ENCODE data around the gene DENND1B. TPM values are rescaled to one million over a fixed set of nuclear protein-coding genes. Genes with fewer than 3 reads are reported as not detected.

Gene DENND1B, protein sequence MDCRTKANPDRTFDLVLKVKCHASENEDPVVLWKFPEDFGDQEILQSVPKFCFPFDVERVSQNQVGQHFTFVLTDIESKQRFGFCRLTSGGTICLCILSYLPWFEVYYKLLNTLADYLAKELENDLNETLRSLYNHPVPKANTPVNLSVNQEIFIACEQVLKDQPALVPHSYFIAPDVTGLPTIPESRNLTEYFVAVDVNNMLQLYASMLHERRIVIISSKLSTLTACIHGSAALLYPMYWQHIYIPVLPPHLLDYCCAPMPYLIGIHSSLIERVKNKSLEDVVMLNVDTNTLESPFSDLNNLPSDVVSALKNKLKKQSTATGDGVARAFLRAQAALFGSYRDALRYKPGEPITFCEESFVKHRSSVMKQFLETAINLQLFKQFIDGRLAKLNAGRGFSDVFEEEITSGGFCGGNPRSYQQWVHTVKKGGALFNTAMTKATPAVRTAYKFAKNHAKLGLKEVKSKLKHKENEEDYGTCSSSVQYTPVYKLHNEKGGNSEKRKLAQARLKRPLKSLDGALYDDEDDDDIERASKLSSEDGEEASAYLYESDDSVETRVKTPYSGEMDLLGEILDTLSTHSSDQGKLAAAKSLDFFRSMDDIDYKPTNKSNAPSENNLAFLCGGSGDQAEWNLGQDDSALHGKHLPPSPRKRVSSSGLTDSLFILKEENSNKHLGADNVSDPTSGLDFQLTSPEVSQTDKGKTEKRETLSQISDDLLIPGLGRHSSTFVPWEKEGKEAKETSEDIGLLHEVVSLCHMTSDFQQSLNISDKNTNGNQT
- 2.7 TPM for polyA plus RNA-seq (2013, experiment 1 of 2; ENCODE audit: insufficient read length)
- 3.8 TPM for polyA plus RNA-seq (2013, experiment 2 of 2; ENCODE audit: insufficient read length)

DNA sequence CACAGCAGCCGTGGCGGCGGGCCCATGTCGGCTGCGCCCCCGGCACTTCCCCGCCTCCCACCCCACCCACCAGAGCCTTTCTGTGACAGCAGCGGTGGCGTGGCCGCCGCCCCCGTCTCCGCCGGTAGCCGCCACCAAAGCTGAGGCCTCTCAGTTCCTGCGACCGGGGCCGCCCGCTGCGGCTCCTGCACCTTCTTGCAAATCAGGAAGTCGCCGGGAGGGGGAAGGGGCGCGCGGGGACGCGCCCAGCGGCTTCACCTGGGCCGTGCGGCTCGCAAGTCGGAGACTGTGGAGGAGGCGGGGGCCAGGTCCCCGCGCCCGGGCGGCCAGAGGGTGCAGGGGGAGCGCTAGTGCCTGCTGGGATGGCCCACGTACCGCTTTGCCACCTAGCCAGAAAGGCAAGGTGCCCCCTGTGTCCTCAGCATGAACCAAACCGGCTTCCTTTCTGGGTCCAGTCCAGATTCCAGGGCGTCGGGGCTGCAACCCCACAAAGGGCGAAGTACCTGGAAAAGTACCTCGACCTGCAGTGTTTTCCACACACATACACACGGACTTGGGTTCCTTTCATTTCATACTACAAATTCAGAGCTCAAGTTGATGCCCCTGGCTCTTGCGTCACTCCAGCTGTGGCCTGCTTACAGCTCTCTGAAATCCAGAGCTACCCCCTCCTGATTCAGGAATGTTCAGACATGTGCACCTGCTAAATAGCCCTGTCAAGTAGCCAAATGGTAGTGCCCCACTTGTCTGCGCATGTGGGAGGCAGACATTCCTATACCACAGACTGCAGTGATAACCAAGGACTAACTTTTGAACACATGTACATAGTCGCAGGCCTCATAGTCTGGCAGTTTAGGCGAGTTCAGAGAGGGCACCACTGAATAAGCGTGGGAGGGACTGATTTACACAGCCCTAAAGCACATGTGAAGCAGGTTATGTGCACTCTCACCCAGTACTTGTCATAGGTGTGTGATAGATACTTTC lies at the start of gene DENND1B:
Gene DENND1B (minus strand): TSS at position 199 of the 981 bp plus-strand sequence. CDS start 325 bp downstream, outside the sequence.
- DNase-seq: peak; percentile 63

DNA sequence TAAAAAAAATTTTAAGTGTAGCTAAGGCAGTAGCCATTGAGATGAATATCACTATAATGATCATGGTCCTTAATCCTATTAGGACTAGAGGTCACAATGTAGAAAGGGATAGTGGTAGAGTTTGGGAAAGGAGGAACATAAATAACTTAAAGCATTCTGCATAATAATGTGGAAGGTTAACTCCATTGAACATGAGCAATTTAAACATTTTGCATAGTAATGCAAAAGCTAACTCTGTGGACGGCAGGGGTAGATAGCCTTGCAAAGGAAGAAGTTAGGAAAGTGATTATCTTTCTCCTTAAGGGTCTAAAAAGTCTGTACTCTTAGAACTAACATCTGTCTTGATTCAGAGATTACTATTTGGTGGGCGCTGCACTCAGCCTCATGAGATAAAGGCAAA lies 39.0 kb upstream of the DENND1B start:
- no peak for DNase-seq

DNA sequence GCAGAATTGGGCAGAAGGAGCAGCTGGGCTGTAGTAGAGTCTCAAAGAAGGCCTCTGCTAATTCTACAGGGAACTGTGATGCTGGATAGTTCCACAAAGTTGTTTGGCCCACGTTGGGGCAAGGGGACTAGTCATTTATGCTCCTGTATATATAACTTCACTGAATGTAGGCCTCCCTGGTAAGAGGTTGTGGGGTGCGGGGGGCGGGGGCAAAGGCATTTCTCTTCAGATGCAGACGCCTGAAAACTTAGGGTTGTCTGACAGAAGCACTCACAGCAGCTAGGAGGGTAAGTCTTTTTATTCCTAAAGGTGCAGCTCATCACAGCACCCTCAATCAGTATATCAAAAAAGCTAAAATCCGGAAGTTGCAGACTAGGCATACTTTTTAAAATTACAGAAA lies 38.5 kb upstream of the DENND1B start:
- DNase-seq: no peak

GRCh38 chr1:197811769-197812168 lies 36.5 kb upstream of the DENND1B start:
- no peak for DNase-seq

- DNase-seq: no peak
Observed at GRCh38 chr1:197810812-197811211, 35.5 kb upstream of the DENND1B start.

- DNase-seq: no peak
Observed at GRCh38 chr1:197808880-197809279, 33.6 kb upstream of the DENND1B start.

GRCh38 chr1:197807739-197808453 lies 32.6 kb upstream of the DENND1B start:
- no peak for DNase-seq

DNA sequence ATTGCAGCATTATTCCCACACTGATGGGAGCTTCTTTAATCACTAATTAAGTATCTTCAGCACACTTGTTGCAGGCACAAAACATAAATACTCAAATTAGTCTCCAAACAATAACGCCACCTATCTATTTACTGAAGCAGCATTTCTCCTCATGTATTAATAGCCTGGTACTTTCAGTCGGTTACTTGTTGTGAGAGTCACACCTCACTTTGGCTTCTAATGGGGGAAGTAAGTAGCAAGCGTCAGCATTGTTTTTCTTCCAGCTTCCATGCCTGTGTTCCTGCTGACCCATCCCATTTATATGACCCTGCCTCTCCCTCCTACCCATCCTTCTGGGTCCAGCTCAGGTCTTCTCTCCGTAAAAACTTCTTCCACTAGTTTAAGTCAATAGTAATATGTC lies 31.9 kb upstream of the DENND1B start:
- no peak for DNase-seq

GRCh38 chr1:197806718-197807117 lies 31.4 kb upstream of the DENND1B start:
- DNase-seq: no peak

DNA sequence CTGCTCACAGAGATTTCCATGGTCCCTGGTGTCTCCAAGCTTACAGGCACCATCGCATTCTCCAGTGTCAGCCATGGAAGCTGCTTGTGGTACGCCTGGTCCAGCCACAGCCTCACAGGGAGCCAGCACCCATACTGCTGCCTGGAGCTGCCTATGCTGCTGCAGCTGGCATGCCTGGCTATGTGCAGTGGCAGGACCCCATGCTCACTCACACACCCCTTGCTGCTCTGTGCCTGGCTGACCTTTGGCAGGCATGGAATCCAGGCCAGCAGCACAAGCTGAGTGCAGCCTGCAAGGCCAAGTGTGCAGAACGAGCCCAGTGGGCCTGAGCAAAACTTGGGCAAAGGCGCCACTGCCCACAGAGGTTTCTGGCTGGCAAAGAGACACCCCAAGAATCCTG lies 26.4 kb upstream of the DENND1B start:
- no peak for DNase-seq

DNA sequence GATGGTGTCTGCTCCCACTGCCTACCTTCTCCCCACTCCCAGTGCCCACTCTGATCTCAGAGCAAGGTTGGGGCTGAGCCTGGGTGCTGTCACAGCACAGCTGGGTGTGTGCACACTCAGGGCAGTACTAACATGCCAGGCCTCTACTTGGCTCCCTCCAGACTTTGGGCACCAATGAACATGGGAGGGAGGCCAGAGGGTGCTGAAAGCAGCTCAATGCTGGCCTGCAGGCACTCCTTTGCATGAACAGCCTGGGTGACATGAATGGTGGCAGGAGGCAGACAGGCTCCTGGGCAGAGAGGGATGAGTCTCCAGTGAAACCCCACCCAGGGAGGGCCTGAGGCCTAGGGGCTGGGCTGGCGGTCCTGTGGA lies 25.8 kb upstream of the DENND1B start:
- no peak for DNase-seq

DNA sequence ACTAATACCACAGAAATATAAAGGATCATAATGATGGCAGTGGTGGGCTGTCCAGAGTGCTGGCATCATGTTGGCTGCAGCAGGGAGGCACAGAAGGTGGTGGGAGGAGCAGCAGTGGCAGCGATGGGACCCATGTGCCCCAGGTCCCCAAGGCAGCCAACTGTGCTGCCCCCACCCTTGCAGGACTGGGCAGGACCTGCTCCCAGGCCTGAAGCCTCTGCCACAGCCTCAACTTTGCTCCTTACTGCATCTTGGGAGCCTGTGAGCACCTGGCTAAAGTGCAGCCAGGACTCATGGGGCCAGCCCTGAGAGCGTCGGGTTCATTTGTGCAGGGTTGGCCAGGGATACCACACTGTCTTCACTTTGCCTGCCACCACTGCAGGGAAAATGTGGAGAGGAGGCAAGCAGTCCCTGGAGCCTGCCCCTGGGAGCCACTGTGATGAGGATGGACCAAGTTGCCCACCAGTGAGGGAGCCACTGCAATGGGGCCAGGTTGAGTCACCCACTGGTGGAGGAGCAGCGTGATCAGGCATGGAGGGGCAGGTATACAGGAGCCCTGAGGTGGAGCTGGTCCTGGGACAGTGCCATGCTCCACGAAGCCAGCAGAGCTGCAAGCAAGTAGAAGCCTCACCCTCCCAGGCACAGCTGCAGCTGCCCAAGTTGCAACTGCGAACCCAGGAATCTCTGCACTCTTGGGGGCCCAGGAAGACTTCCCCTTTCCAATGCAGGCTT lies 25.3 kb upstream of the DENND1B start:
- DNase-seq: no peak

DNA sequence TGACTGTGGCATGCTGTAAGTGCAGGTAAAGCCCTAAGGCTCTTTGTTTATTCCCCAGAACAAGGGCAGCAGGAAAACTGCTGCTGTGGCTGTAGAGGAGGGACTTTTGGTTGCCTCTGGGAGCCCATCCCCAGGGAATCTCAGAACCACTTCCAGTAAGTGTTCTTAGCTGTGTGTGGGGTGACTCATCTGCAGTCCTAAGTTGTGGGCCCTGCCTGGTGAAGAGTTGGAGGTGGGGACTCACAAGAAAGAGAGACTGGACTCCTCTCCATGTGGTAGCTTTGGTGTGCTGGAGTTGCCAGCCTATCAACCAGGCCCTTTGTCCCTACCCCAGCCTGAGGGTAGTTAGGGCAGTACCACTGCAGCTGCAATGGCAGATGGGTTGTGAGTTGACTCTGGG lies 24.0 kb upstream of the DENND1B start:
- peak; percentile 91 for DNase-seq

- no peak for DNase-seq
Observed at GRCh38 chr1:197798492-197798891, 23.2 kb upstream of the DENND1B start.

GRCh38 chr1:197797010-197797409 lies 21.7 kb upstream of the DENND1B start:
- DNase-seq: no peak

GRCh38 chr1:197788741-197789739 lies 13.8 kb upstream of the DENND1B start:
- no peak for DNase-seq

GRCh38 chr1:197787623-197788536 lies 12.6 kb upstream of the DENND1B start:
- no peak for DNase-seq

DNA sequence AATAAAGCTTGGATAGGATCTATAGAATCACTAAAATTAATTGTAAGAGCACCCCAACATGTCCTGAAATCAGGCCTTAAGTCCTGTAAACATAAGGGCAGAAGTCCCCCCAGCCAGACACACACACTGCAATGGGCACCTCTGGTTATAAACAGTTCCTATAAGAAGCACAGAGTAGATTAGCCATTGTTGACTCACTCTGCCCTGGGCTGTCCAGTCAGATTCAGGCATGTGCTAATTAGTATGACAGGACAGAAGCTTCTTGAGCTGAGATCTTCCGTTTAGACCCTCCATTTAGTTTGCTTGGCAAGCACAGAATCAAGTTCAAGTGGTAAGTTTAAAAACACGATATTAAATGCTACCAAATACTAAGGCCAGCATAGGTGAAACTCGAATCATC lies 11.8 kb upstream of the DENND1B start:
- DNase-seq: peak; percentile 28

- DNase-seq: no peak
Observed at GRCh38 chr1:197786280-197786679, 11.0 kb upstream of the DENND1B start.

Data from fibroblast of skin of scalp (primary cell).